GM15510 (cell line): ENCODE measurements around the gene GUCY2D.

Experiments used
- POLR2A ChIP-seq: IDR thresholded peaks from 3 replicates; pipeline ENCODE4 v1.6.1; 2011; ENCODE audit warnings: borderline replicate concordance; ENCODE audit not compliant: insufficient read length; ENCODE audit errors: extremely low read depth

GUCY2D gene

DNA sequence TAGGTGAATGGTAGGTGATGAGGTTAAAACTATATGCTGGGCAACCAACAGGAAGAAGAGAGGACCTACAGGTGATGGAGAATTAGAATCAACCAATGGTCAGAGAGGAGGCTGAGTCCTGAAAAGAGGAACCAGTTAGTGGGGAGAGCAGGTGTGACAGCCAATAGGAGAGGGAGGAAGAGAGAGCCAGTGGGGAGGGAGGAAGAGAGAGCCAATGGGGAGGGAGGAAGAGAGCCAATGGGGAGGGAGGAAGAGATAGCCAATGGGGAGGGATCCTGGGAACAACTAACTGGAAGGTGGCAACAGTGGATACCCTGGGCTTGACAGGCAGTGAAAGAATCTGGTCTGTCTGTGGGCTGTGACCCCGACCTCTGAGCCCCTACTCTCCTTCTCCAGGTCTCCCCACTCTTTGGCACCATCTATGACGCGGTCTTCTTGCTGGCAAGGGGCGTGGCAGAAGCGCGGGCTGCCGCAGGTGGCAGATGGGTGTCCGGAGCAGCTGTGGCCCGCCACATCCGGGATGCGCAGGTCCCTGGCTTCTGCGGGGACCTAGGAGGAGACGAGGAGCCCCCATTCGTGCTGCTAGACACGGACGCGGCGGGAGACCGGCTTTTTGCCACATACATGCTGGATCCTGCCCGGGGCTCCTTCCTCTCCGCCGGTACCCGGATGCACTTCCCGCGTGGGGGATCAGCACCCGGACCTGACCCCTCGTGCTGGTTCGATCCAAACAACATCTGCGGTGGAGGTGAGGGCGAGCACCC, 3.7 kb downstream of the GUCY2D start:
- TF ChIP-seq POLR2A = no peak

DNA sequence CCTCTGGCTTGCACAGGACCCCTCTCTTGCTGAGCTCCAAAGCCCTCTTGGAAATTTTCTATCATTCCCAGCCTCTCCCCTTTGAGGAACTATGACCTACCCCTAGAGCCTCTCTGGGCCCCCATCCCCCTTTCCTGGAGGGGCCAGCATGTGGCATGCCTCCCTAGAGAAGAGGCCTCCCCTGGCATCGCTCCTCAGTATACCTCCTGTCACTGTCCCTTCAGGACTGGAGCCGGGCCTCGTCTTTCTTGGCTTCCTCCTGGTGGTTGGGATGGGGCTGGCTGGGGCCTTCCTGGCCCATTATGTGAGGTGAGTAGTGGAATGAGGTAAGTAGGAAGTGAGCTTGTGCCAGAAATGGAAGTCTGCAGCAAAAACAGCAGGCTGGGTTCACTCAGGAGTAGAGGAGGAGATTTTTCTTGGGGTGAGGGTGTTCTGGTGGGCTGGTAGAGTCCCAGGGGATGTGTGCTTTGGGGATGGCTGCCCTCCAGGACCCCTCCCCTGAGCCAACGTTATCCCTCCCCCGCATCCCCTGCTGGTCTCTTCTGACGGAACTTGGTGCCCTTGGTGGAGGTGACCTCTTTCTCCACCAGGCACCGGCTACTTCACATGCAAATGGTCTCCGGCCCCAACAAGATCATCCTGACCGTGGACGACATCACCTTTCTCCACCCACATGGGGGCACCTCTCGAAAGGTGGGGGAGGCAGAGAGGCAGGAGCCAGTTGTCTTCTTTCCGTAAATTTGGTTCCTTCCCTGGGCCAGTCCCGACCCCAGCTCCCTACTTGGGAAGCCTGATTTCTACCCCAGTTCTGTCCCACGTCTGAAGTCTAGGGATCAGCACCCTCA, 4.6 kb downstream of the GUCY2D start:
- no peak for TF ChIP-seq POLR2A

DNA sequence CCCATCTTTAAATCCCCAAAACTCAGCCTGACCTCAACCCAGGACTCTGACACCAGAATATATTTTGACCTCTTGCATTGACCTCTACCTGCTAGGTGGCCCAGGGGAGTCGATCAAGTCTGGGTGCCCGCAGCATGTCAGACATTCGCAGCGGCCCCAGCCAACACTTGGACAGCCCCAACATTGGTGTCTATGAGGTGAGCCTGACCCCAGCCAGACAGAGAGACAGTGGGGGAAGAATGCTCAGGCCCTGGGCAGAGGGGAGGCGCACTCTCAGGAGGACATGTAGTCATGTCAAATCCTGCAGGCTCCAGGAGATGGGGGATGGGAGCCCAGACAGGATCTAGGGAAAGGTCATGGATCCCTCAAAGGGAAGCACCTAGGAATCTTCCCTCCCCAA, 5.4 kb downstream of the GUCY2D start:
- no peak for TF ChIP-seq POLR2A

DNA sequence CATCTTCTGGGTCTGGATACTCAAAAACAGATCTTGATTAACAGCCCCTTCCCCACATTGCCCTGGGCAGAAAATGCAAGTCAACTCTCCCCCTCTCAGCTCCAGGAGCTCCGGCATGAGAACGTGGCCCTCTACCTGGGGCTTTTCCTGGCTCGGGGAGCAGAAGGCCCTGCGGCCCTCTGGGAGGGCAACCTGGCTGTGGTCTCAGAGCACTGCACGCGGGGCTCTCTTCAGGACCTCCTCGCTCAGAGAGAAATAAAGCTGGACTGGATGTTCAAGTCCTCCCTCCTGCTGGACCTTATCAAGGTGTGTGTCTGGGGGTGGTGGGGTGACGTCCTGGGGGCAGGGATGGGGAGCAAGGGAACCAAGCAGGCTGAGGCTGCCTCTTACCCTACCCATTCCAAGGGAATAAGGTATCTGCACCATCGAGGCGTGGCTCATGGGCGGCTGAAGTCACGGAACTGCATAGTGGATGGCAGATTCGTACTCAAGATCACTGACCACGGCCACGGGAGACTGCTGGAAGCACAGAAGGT, 9.7 kb downstream of the GUCY2D start:
- no peak for TF ChIP-seq POLR2A

DNA sequence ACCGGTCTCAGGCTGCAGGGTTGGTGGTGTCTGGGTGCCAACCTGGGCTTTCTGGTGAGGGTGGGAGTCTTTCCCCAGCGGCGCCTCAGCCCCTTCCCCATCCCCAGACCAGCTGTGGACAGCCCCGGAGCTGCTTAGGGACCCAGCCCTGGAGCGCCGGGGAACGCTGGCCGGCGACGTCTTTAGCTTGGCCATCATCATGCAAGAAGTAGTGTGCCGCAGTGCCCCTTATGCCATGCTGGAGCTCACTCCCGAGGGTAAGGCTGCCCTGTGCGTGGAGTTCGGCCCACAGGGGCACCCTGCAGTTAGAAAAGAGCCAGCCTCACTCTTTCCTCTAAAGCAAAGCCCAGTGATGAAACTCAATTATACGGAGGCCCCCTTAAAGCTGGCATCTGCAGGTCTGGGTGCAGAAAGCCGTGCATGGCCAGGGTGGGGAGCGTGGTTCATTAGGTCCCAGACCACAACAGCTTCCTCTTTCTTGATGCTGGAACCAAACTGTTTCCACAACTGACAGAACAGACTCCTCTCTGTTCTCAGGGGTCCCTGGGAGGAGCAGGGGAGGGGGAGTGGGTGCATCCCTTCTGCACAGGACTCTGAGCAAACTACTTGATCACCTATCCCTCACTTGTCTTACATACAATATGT, 10.7 kb downstream of the GUCY2D start:
- no peak for TF ChIP-seq POLR2A

DNA sequence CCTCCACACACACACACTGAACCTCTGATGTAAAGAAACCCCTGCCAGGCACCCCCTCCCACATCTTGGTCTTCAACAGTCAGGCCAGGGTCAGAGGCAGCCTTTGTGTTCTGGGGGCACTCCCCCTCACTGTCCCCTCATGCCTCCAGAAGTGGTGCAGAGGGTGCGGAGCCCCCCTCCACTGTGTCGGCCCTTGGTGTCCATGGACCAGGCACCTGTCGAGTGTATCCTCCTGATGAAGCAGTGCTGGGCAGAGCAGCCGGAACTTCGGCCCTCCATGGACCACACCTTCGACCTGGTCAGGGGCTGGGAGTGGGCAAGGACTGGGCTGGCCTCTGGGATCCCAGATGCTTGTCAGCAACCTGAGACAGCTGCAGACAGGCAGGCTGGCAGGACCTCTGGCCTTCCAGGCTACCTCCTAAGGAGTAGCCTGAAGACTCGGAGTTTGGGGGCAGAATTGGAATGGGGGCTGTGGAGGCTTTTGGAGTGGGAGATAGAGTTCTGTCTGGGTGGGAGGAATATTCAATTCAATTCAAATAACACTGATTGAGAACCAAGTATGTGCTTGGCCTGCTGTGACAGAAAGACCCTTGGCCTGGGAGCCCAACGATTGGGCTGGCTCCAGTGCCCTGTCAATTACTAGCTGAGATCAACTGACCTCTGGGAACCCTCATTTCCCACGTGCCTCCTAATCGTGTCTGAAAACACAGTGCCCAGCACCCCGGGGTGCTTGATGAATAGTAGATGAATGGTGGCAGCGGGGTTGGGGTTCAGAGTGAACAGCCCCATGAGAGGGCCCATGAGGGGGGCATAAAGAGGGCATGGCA, 11.5 kb downstream of the GUCY2D start:
- no peak for TF ChIP-seq POLR2A

DNA sequence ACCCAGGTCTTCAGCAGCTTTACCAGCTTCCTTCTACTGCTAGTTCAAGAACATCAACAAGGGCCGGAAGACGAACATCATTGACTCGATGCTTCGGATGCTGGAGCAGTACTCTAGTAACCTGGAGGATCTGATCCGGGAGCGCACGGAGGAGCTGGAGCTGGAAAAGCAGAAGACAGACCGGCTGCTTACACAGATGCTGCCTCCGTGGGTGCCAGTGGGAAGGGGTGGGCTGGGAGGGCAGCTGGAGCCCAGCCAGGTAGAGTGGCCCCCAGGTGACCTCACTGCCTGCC, 12.1 kb downstream of the GUCY2D start:
- no peak for TF ChIP-seq POLR2A

DNA sequence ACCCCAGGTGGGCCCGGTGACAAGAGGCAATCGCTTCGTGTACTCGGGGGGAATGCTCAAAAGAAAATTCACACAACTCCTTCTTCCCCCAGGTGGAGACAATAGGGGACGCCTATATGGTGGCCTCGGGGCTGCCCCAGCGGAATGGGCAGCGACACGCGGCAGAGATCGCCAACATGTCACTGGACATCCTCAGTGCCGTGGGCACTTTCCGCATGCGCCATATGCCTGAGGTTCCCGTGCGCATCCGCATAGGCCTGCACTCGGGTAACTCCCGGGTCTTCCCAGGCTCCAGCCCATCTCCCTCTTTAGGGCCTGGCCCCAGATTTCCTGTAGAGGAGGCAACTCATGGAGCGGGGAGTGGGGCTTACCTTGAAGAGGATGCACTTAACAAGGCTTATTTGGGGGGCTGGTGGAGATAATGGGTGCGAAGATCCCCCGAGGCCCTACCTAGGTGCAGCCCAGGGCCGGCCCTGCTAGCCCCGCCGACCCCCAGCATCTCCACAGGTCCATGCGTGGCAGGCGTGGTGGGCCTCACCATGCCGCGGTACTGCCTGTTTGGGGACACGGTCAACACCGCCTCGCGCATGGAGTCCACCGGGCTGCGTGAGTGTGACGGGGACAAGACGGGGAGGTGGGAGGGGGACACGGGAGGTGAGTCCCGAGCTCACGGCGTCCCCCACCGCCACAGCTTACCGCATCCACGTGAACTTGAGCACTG, 13.0 kb downstream of the GUCY2D start:
- TF ChIP-seq POLR2A = no peak

DNA sequence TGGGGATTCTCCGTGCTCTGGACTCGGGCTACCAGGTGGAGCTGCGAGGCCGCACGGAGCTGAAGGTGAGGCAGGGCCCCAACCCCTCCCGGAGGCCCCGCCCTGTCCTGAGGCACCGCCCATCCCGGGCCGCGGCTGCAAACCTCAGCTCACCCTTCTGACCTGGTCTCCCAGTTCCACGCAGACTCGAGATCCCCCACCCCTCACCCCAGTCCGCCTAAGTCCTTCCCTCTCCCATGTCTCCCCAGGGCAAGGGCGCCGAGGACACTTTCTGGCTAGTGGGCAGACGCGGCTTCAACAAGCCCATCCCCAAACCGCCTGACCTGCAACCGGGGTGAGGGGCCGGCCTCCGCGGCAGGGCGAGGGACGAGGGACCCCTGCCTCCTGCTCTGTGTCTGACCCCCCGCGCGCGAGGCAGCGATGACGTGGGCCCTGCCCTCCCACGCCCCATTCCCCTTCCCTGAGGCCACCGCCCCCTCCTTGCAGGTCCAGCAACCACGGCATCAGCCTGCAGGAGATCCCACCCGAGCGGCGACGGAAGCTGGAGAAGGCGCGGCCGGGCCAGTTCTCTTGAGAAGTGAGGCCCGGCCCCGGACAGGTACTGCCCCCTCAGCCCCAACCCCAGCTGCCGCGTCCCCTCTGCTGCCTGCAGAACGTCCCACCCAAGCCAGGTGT, 13.7 kb downstream of the GUCY2D start:
- no peak for TF ChIP-seq POLR2A

DNA sequence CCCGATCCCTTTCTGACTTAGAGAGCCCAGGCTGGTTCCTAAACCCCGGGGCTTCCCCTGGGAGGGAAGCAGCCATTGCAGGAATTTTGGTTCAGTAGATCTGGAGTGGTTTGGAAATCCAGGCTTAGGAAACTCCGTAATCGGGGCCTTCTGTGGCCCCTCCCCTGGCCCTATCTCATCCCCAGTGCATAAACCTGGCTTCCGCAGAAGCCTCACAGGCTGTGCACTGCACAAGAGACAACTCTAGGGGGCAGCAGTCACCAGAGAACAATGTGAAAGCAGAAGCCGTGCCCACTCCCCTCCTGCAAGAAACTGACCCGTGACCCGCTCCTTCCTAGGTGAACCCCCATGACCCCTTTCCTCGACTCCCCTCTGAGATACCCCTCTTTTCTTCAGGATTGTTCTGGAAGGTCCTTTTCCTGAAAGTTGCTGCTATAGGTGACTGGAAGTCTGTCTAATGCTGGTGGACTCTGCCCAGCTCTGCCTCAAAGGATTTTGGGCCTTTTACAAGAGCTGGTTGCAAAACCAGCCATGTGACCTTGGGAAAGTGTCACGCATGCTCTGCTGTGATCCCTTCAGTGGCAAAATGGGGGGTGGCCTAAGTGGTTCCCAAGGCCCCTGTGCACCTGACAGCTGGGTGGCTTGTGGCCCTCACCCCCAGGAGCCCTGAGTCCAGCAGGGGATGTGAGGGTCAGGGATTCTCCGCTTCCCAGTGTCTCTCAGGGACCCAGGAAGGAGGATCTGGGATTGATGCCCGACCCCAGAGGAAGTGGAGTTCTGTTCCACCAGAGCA, 14.4 kb downstream of the GUCY2D start:
- TF ChIP-seq POLR2A = no peak

DNA sequence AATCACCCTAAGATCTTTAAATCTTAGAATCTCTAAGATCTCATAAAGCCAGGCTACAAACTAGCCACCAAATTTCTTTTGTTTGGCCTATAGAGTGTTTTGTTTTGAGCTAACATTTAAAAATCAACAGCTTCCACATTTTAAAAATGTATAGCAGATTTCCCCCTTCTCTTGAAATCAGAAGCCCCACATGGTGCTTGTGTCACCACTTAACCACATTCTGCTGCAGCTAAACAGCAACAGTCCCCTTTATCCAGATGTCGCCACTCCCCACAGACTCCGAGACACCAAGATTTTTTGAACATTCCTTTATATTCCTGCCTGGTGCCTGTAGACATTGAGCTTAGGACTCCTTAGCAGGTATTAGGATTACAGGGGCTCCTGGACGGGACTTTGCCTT, 16.0 kb downstream of the GUCY2D start:
- TF ChIP-seq POLR2A = no peak

DNA sequence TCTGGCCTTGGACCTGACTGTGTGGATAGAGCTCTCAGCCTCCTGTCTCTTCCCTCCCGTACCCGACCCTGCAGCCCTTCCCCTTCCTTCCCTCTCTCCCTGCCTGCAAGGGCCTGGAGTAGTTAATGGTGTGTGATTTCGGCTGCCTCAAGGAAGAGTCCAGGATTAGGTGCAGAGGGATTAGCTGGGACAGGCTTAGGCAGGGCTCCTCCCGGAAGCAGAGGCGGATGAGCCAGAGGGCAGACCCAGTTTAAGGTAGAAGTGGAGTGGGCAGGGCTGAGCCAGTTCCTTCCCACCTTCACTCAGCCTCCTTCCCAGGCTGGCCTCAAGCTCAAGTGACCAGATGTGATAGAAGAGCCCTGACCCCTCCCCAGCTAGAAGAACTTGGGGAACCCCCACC, 16.8 kb downstream of the GUCY2D start:
- no peak for TF ChIP-seq POLR2A
